Stomach (tissue), 9 donors: ENCODE results near the gene AKAP6. TPM values are rescaled to one million over a fixed set of nuclear protein-coding genes. Genes with fewer than 3 reads are reported as not detected.

Experiments
- DNase-seq, 2 donors: peaks; one replicate each; pipeline versions ENCODE4 v3.0.0 to v3.0.0-alpha.2; 2013 to 2019
- H3K27ac ChIP-seq, 5 donors: fragments of 200-600 bp in 4 of 5; sonication (generic) in 4 of 5; one replicate each; pipeline ENCODE4 v1.5.1; 2013 to 2019; ENCODE audit warnings: mild to moderate bottlenecking in 1 of 5, moderate library complexity in 1 of 5
- H3K27me3 ChIP-seq, 3 donors: fragments of 200-600 bp; sonication (generic); one replicate each; pipeline ENCODE4 v1.5.1; 2017 to 2019; ENCODE audit warnings: mixed run types in 1 of 3
- H3K36me3 ChIP-seq, 4 donors: fragments of 200-600 bp; sonication (generic); 1 replicate in 3 of 4; 2 replicates in 1 of 4; pipeline ENCODE4 v1.5.1; 2016 to 2019
- H3K4me1 ChIP-seq, 4 donors: fragments of 200-600 bp; sonication (generic); one replicate each; pipeline ENCODE4 v1.5.1; 2016 to 2019
- H3K4me3 ChIP-seq, 4 donors: fragments of 200-600 bp; sonication (generic) in 3 of 4; one replicate each; pipeline ENCODE4 v1.5.1; 2016 to 2019; ENCODE audit warnings: mild to moderate bottlenecking in 1 of 4
- H3K9me3 ChIP-seq, 4 donors: fragments of 200-600 bp; sonication (generic); one replicate each; pipeline ENCODE4 v1.5.1; 2016 to 2019
- EP300 ChIP-seq: sonication (generic); formaldehyde crosslinking; IDR thresholded peaks from one replicate; pipeline ENCODE4 v1.6.1; 2017; ENCODE audit warnings: antibody characterized with exemption
- POLR2A ChIP-seq, 4 donors: fragments of 450-650 bp; IDR thresholded peaks; one replicate each; pipeline ENCODE4 v1.6.1; 2016; ENCODE audit warnings: antibody characterized with exemption in 4 of 4, control low read depth in 2 of 4, mild to moderate bottlenecking in 1 of 4, moderate library complexity in 1 of 4
- POLR2AphosphoS5 ChIP-seq, 3 donors: sonication (generic); formaldehyde crosslinking; IDR thresholded peaks; one replicate each; pipeline ENCODE4 v1.6.1; 2016; ENCODE audit warnings: antibody characterized with exemption in 3 of 3
- WGBS, 5 donors: extraction: QIAGEN DNeasy Blood & Tissue Kit in 3 of 5; methylation state at CpG; one replicate each; pipeline versions ENCODE4 v1.1.5 to v1.1.7; 2013 to 2018; 5-methylcytosine and 5-hydroxymethylcytosine counted together
- intact Hi-C: fragments of 100-400 bp; cut with DNase I; formaldehyde crosslinking; loops from one replicate; pipeline ENCODE4 v1.15.1; 2023; ENCODE audit warnings: low total_unique reads
- polyA plus RNA-seq, 3 donors: library from polyadenylated mRNA; stranded (reverse); fragments of 200-250 nt; gene quantifications; one replicate each; pipeline ENCODE4 v1.2.3, GENCODE V29; 2013
- total RNA-seq, 5 donors: library from RNA; depleted of rRNA; stranded (reverse); fragments of >200 nt; gene quantifications; one replicate each; pipeline versions ENCODE4 v1.1.0 to v1.2.3, GENCODE V29; 2014 to 2016
- TF ChIP-seq, protein P1 (sequence below), 7 experiments: fragments of 450-650 bp in 4 of 7; fragments of 200-600 bp in 3 of 7; sonication (generic) in 3 of 7; IDR thresholded peaks; one replicate each; pipeline ENCODE4 v1.5.1; 2016 to 2019; ENCODE audit warnings: antibody characterized with exemption in 7 of 7, control low read depth in 2 of 7, mild to moderate bottlenecking in 1 of 7
- donor health status: healthy with polysubstance abuse.
- donor health status: Bipolar disorder and iron deficiency.
- donor health status: healthy.

The AKAP6 gene
- total and polyA plus RNA-seq, 8 donors: 0.15 to 132 (median 3.3) TPM

DNA sequence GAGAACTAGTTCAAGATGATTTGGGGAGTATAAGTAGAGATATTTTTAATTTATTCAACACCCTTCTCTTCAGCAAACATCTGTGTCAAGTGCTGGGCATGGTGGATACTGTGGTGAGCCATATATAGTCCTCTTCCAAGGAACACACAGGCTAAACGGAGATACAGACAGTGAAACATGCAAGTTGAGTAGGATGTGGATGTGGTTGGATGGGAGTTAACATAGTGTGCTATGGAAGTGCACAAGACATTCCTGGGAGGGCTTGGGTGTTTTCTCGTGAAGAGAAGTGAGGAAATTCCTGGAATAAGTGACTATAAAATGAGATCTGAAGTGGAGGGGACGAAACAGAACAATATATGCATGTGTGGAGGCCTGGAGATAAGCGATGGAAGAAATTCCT is 428.5 kb downstream of the AKAP6 start:
- Histone ChIP-seq H3K27me3 (no peaks in the 10 kb centered on the region), H3K4me1 (no peaks in the 10 kb centered on the region), H3K9me3 (peaks cover 0 to 20% (median 10%) of the 10 kb centered on the region in 4 donors), H3K36me3 (no peaks in the 10 kb centered on the region), H3K27ac (no peak overlapping the region), H3K4me3 (no peak overlapping the region)
- WGBS, 5 donors: 63 to 80% (median 66%) methylated on average over 4 of the region's 4 CpGs
- no peak for DNase-seq
- TF ChIP-seq, protein P1, sequence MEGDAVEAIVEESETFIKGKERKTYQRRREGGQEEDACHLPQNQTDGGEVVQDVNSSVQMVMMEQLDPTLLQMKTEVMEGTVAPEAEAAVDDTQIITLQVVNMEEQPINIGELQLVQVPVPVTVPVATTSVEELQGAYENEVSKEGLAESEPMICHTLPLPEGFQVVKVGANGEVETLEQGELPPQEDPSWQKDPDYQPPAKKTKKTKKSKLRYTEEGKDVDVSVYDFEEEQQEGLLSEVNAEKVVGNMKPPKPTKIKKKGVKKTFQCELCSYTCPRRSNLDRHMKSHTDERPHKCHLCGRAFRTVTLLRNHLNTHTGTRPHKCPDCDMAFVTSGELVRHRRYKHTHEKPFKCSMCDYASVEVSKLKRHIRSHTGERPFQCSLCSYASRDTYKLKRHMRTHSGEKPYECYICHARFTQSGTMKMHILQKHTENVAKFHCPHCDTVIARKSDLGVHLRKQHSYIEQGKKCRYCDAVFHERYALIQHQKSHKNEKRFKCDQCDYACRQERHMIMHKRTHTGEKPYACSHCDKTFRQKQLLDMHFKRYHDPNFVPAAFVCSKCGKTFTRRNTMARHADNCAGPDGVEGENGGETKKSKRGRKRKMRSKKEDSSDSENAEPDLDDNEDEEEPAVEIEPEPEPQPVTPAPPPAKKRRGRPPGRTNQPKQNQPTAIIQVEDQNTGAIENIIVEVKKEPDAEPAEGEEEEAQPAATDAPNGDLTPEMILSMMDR (IDR thresholded peaks at IDR 0.05): no peak
- no peak for TF ChIP-seq POLR2A (IDR thresholded peaks at IDR 0.05)
- TF ChIP-seq EP300: no peak
- TF ChIP-seq POLR2AphosphoS5 (IDR thresholded peaks at IDR 0.05): no peak
- intact Hi-C loops: no loop called here

DNA sequence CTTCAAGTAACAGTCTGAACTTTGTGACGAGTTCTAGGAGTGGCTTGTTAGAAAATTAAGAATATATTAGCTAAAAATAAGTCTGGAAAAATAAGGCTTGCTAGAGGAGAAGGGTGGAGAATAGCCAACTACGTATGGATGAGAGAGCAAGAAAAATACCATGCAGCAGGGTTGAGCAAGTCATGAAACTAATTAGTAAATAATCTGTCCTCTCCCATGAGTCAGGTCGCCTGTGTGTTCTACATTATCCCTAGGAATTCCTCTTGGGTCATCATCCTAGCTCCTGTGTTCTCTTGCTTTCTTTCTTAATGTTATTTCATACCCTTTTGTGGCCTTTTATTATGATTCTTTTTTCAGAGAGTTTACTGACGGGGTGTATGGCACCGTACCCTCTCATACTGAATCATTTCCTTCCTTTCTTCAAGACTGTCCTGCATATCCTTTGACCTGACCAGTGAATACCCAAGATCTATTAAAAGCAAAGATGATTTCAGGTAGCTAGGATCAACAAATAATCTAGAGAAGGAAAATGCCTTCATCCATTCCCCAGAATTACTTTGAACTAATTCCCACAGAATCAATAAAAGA is 432.4 kb downstream of the AKAP6 start:
- intact Hi-C loops: no loop called here
- Histone ChIP-seq H3K4me1 (no peaks in the 10 kb centered on the region), H3K4me3 (no peak overlapping the region), H3K27me3 (no peaks in the 10 kb centered on the region), H3K9me3 (peaks cover 0 to 6% (median 0%) of the 10 kb centered on the region in 4 donors), H3K36me3 (no peaks in the 10 kb centered on the region), H3K27ac (no peak overlapping the region)
- DNase-seq: no peak
- TF ChIP-seq EP300: no peak
- TF ChIP-seq POLR2A (IDR thresholded peaks at IDR 0.05): no peak
- TF ChIP-seq, protein P1 (IDR thresholded peaks at IDR 0.05): no peak
- TF ChIP-seq POLR2AphosphoS5 (IDR thresholded peaks at IDR 0.05): no peak
- 61 to 74% (median 71%) methylated on average over 5 of the region's 5 CpGs for WGBS, 5 donors

DNA sequence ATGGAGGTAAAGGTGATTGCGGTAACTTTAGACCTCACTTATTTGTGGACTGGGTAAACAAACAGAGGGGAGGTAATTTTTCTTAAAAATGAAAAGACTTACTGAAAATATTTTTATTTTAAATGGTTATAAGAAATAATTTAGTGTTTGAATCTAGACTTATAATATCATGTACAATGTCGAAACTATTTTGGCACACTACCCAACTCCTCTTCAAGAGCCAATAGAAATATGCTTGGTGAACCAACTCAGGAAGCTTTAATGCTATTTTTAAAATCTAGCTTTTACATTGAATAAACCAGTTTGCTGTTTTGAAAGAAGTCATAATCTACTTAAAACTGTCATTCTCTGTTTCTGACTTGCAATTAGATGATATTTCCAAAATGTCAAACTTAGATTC is 433.8 kb downstream of the AKAP6 start:
- H3K36me3 ChIP-seq: no peaks in the 10 kb centered on the region
- 73 to 85% (median 80%) methylated on average over 2 of the region's 2 CpGs for WGBS, 5 donors
- no peak overlapping the region for H3K27ac ChIP-seq
- DNase-seq: peak in 1 of 2 donors; percentile 23
- no peaks in the 10 kb centered on the region for H3K4me1 ChIP-seq
- intact Hi-C loops: no loop called here
- TF ChIP-seq, protein P1 (IDR thresholded peaks at IDR 0.05): no peak
- TF ChIP-seq POLR2A (IDR thresholded peaks at IDR 0.05): no peak
- no peak for TF ChIP-seq POLR2AphosphoS5 (IDR thresholded peaks at IDR 0.05)
- TF ChIP-seq EP300: no peak
- peaks cover 0 to 6% (median 0%) of the 10 kb centered on the region in 4 donors for H3K9me3 ChIP-seq
- no peaks in the 10 kb centered on the region for H3K27me3 ChIP-seq
- H3K4me3 ChIP-seq: no peak overlapping the region

- WGBS, 5 donors: 69 to 82% (median 75%) methylated on average over 1 of the region's 1 CpG
- no peak for DNase-seq
- intact Hi-C loops: no loop called here
- Histone ChIP-seq H3K36me3 (no peaks in the 10 kb centered on the region), H3K4me1 (no peaks in the 10 kb centered on the region), H3K4me3 (no peak overlapping the region), H3K27ac (no peak overlapping the region), H3K9me3 (peaks cover 0 to 6% (median 0%) of the 10 kb centered on the region in 4 donors), H3K27me3 (no peaks in the 10 kb centered on the region)
- TF ChIP-seq, protein P1 (IDR thresholded peaks at IDR 0.05): no peak
- TF ChIP-seq POLR2AphosphoS5 (IDR thresholded peaks at IDR 0.05): no peak
- no peak for TF ChIP-seq EP300
Measured at GRCh38 chr14:32763673-32764072, 434.6 kb downstream of the AKAP6 start.
